ENCODE results near the gene HOXC4.

The HOXC4 gene

GRCh38 chr12:54059668-54060067 is 6.0 kb downstream of the HOXC4 start:
- H3K27me3 ChIP-seq (replicated peaks; ENCODE audit: control insufficient read depth, insufficient read depth, low read length, poor library complexity, severe bottlenecking): peaks cover 21% of the 10 kb centered on the region
- DNase-seq: no peak
- no peaks in the 10 kb centered on the region for H3K36me3 ChIP-seq (ENCODE audit: control insufficient read depth, insufficient read depth, low read length)
- no peak overlapping the region for H3K27ac ChIP-seq (ENCODE audit: insufficient read depth, low read length, poor library complexity, severe bottlenecking)
- no peaks in the 10 kb centered on the region for H3K9me3 ChIP-seq (ENCODE audit: control insufficient read depth, low read length)
- no peak overlapping the region for H3K4me3 ChIP-seq (ENCODE audit: insufficient read depth, low read depth, low read length, poor library complexity, severe bottlenecking)
- H3K4me1 ChIP-seq (ENCODE audit: control insufficient read depth, insufficient read depth, low read length, poor library complexity, severe bottlenecking): no peaks in the 10 kb centered on the region

GRCh38 chr12:54060174-54060974 is 6.7 kb downstream of the HOXC4 start:
- no peak overlapping the region for H3K4me3 ChIP-seq (ENCODE audit: insufficient read depth, low read depth, low read length, poor library complexity, severe bottlenecking)
- H3K27me3 ChIP-seq (replicated peaks; ENCODE audit: control insufficient read depth, insufficient read depth, low read length, poor library complexity, severe bottlenecking): peaks cover 25% of the 10 kb centered on the region
- H3K9me3 ChIP-seq (ENCODE audit: control insufficient read depth, low read length): no peaks in the 10 kb centered on the region
- no peaks in the 10 kb centered on the region for H3K36me3 ChIP-seq (ENCODE audit: control insufficient read depth, insufficient read depth, low read length)
- DNase-seq: no peak
- H3K27ac ChIP-seq (ENCODE audit: insufficient read depth, low read length, poor library complexity, severe bottlenecking): no peak overlapping the region
- no peaks in the 10 kb centered on the region for H3K4me1 ChIP-seq (ENCODE audit: control insufficient read depth, insufficient read depth, low read length, poor library complexity, severe bottlenecking)

GRCh38 chr12:54060975-54061778 is 7.5 kb downstream of the HOXC4 start:
- H3K9me3 ChIP-seq (ENCODE audit: control insufficient read depth, low read length): no peaks in the 10 kb centered on the region
- H3K4me1 ChIP-seq (ENCODE audit: control insufficient read depth, insufficient read depth, low read length, poor library complexity, severe bottlenecking): no peaks in the 10 kb centered on the region
- H3K36me3 ChIP-seq (ENCODE audit: control insufficient read depth, insufficient read depth, low read length): no peaks in the 10 kb centered on the region
- DNase-seq: no peak
- no peak overlapping the region for H3K4me3 ChIP-seq (ENCODE audit: insufficient read depth, low read depth, low read length, poor library complexity, severe bottlenecking)
- H3K27me3 ChIP-seq (replicated peaks; ENCODE audit: control insufficient read depth, insufficient read depth, low read length, poor library complexity, severe bottlenecking): peaks cover 26% of the 10 kb centered on the region
- H3K27ac ChIP-seq (ENCODE audit: insufficient read depth, low read length, poor library complexity, severe bottlenecking): no peak overlapping the region

GRCh38 chr12:54065677-54066076 is 12.0 kb downstream of the HOXC4 start:
- no peak overlapping the region for H3K27ac ChIP-seq (ENCODE audit: insufficient read depth, low read length, poor library complexity, severe bottlenecking)
- no peaks in the 10 kb centered on the region for H3K9me3 ChIP-seq (ENCODE audit: control insufficient read depth, low read length)
- H3K4me3 ChIP-seq (ENCODE audit: insufficient read depth, low read depth, low read length, poor library complexity, severe bottlenecking): no peak overlapping the region
- H3K36me3 ChIP-seq (ENCODE audit: control insufficient read depth, insufficient read depth, low read length): no peaks in the 10 kb centered on the region
- no peaks in the 10 kb centered on the region for H3K4me1 ChIP-seq (ENCODE audit: control insufficient read depth, insufficient read depth, low read length, poor library complexity, severe bottlenecking)
- H3K27me3 ChIP-seq (replicated peaks; ENCODE audit: control insufficient read depth, insufficient read depth, low read length, poor library complexity, severe bottlenecking): peaks cover 12% of the 10 kb centered on the region
- no peak for DNase-seq

GRCh38 chr12:54066408-54066807 is 12.8 kb downstream of the HOXC4 start:
- Histone ChIP-seq H3K27me3 (replicated peaks; ENCODE audit: control insufficient read depth, insufficient read depth, low read length, poor library complexity, severe bottlenecking) (peaks cover 12% of the 10 kb centered on the region), H3K36me3 (ENCODE audit: control insufficient read depth, insufficient read depth, low read length) (no peaks in the 10 kb centered on the region), H3K4me1 (ENCODE audit: control insufficient read depth, insufficient read depth, low read length, poor library complexity, severe bottlenecking) (no peaks in the 10 kb centered on the region), H3K9me3 (ENCODE audit: control insufficient read depth, low read length) (no peaks in the 10 kb centered on the region), H3K4me3 (ENCODE audit: insufficient read depth, low read depth, low read length, poor library complexity, severe bottlenecking) (no peak overlapping the region), H3K27ac (ENCODE audit: insufficient read depth, low read length, poor library complexity, severe bottlenecking) (no peak overlapping the region)
- no peak for DNase-seq

GRCh38 chr12:54068418-54069070 is 14.9 kb downstream of the HOXC4 start:
- Histone ChIP-seq H3K4me3 (ENCODE audit: insufficient read depth, low read depth, low read length, poor library complexity, severe bottlenecking) (no peak overlapping the region), H3K9me3 (ENCODE audit: control insufficient read depth, low read length) (no peaks in the 10 kb centered on the region), H3K27ac (ENCODE audit: insufficient read depth, low read length, poor library complexity, severe bottlenecking) (no peak overlapping the region), H3K4me1 (ENCODE audit: control insufficient read depth, insufficient read depth, low read length, poor library complexity, severe bottlenecking) (no peaks in the 10 kb centered on the region), H3K27me3 (replicated peaks; ENCODE audit: control insufficient read depth, insufficient read depth, low read length, poor library complexity, severe bottlenecking) (peaks cover 6% of the 10 kb centered on the region), H3K36me3 (ENCODE audit: control insufficient read depth, insufficient read depth, low read length) (no peaks in the 10 kb centered on the region)
- DNase-seq: no peak

GRCh38 chr12:54071942-54072341 is 18.3 kb downstream of the HOXC4 start:
- no peaks in the 10 kb centered on the region for H3K4me1 ChIP-seq (ENCODE audit: control insufficient read depth, insufficient read depth, low read length, poor library complexity, severe bottlenecking)
- no peaks in the 10 kb centered on the region for H3K27me3 ChIP-seq (replicated peaks; ENCODE audit: control insufficient read depth, insufficient read depth, low read length, poor library complexity, severe bottlenecking)
- no peak overlapping the region for H3K4me3 ChIP-seq (ENCODE audit: insufficient read depth, low read depth, low read length, poor library complexity, severe bottlenecking)
- no peak overlapping the region for H3K27ac ChIP-seq (ENCODE audit: insufficient read depth, low read length, poor library complexity, severe bottlenecking)
- DNase-seq: no peak
- no peaks in the 10 kb centered on the region for H3K36me3 ChIP-seq (ENCODE audit: control insufficient read depth, insufficient read depth, low read length)
- H3K9me3 ChIP-seq (ENCODE audit: control insufficient read depth, low read length): no peaks in the 10 kb centered on the region

GRCh38 chr12:54074308-54074707 is 20.7 kb downstream of the HOXC4 start:
- DNase-seq: no peak
- Histone ChIP-seq H3K9me3 (ENCODE audit: control insufficient read depth, low read length) (no peaks in the 10 kb centered on the region), H3K4me1 (ENCODE audit: control insufficient read depth, insufficient read depth, low read length, poor library complexity, severe bottlenecking) (no peaks in the 10 kb centered on the region), H3K27ac (ENCODE audit: insufficient read depth, low read length, poor library complexity, severe bottlenecking) (no peak overlapping the region), H3K36me3 (ENCODE audit: control insufficient read depth, insufficient read depth, low read length) (no peaks in the 10 kb centered on the region), H3K27me3 (replicated peaks; ENCODE audit: control insufficient read depth, insufficient read depth, low read length, poor library complexity, severe bottlenecking) (no peaks in the 10 kb centered on the region), H3K4me3 (ENCODE audit: insufficient read depth, low read depth, low read length, poor library complexity, severe bottlenecking) (no peak overlapping the region)

GRCh38 chr12:54075409-54075808 is 21.8 kb downstream of the HOXC4 start:
- Histone ChIP-seq H3K27me3 (replicated peaks; ENCODE audit: control insufficient read depth, insufficient read depth, low read length, poor library complexity, severe bottlenecking) (no peaks in the 10 kb centered on the region), H3K4me1 (ENCODE audit: control insufficient read depth, insufficient read depth, low read length, poor library complexity, severe bottlenecking) (no peaks in the 10 kb centered on the region), H3K4me3 (ENCODE audit: insufficient read depth, low read depth, low read length, poor library complexity, severe bottlenecking) (no peak overlapping the region), H3K27ac (ENCODE audit: insufficient read depth, low read length, poor library complexity, severe bottlenecking) (no peak overlapping the region), H3K9me3 (ENCODE audit: control insufficient read depth, low read length) (no peaks in the 10 kb centered on the region), H3K36me3 (ENCODE audit: control insufficient read depth, insufficient read depth, low read length) (no peaks in the 10 kb centered on the region)
- no peak for DNase-seq

- Histone ChIP-seq H3K36me3 (ENCODE audit: control insufficient read depth, insufficient read depth, low read length) (no peaks in the 10 kb centered on the region), H3K4me1 (ENCODE audit: control insufficient read depth, insufficient read depth, low read length, poor library complexity, severe bottlenecking) (no peaks in the 10 kb centered on the region), H3K27ac (ENCODE audit: insufficient read depth, low read length, poor library complexity, severe bottlenecking) (no peak overlapping the region), H3K27me3 (replicated peaks; ENCODE audit: control insufficient read depth, insufficient read depth, low read length, poor library complexity, severe bottlenecking) (no peaks in the 10 kb centered on the region), H3K4me3 (ENCODE audit: insufficient read depth, low read depth, low read length, poor library complexity, severe bottlenecking) (no peak overlapping the region), H3K9me3 (ENCODE audit: control insufficient read depth, low read length) (no peaks in the 10 kb centered on the region)
- DNase-seq: no peak
These were observed 22.3 kb downstream of the HOXC4 start for GRCh38 chr12:54075974-54076373.
